Stimulated activated CD8-positive, alpha-beta memory T cell treated with anti-CD3 and anti-CD28 coated beads, Interleukin-15, amount 100 ng/mL, for 1 hour (primary cell): ENCODE data around the gene NPC1L1.
"Not testable (repeated sequence)": the region's sequence is repeated elsewhere in the genome, so short reads cannot be mapped to it uniquely, and the experiment has no call there.

Source experiments
- DNase-seq: peaks from one replicate; pipeline ENCODE4 v3.0.0-alpha.2; 2020; ENCODE audit warnings: low read depth

NPC1L1 gene

GRCh38 chr7:44564606-44565005 lies 23.5 kb upstream of the NPC1L1 start:
- no peak for DNase-seq

DNA sequence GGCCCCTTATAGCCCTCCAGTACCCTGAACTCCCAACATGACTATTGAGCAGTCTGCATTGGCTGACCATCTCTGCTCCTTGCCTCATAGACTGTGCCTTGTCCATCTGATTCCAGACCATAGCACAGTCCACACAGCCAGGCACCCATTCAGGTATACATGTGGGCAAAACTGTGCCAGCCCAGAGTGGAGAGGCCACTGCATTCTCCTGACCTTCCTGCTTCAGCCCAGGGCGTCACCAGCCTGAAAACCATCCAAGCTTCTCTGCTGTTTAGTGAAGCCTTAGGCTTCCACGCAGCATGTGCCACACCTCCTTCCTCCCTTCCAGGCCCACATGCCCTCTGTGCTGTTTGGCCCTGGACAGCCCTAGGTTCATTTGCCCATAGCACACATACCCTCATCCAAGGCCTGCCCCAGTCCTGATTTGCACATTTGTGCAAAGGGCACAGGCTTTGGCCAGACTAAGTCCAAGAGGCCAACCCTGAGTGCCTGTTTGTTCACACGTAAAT lies 22.1 kb upstream of the NPC1L1 start:
- DNase-seq: no peak

DNA sequence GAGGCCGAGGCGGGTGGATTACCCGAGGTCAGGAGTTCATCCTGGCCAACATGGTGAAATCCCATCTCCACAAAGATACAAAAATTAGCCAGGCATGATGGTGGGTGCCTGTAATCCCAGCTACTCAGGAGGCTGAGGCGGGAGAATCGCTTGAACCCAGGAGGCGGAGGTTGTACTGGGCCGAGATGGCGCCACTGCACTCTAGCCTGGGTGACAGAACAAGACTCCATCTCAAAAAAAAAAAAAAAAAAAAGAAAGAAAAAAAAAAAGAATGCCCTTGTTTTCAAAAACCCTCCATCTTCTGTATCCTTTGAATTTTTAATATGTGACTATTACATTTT lies 21.5 kb upstream of the NPC1L1 start:
- DNase-seq: not testable (repeated sequence)

DNA sequence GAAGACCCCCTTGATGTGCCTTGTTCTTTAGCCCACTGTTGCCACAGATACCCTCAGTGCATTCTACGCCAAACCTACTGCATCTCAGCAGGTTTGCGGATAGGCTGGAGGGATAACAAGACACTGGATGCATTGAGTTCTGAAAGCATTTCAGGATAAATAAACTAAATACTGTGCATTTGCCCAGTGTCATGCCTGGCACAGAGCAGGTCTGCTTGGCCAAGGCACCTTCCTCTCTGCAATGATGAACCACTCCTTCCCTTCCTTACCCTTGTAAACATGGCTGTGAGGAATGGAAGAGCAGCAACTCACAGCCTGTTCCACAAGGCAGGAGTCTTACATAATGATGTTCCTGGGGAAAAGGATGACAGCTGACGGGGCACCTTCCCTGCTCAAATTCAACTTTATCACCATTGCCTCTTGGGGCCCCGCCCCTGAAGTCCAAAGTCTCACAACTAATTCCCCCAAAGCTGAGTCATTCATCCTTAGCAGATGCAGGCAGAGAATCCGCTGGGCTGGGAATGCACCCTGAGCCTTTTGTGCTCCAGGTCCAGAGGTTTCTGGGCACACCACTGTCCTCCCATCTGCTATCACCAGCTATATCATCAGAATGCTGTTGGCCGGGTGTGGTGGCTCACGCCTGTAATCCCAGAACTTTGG lies 21.0 kb upstream of the NPC1L1 start:
- no peak for DNase-seq

- DNase-seq: no peak
Observed at GRCh38 chr7:44561481-44561880, 20.4 kb upstream of the NPC1L1 start.

DNA sequence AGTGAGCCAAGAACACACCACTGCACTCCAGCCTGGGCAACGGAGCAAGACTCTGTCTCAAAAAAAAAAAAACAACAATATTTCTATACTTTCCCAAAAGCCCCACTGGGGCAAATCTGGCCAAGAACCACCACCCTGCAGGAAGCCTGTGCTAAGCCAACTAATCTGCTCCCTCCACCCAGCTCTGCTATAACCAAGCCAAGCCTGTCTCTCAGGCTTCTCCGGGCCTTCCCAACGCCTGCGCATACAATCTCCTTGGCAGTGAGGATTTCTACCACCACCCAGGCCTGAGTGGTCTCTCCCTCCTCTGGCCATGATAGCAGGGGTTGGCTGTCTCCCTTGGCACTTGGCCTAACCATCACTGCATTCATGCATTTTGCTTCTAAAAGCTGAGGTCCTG lies 18.4 kb upstream of the NPC1L1 start:
- no peak for DNase-seq

DNA sequence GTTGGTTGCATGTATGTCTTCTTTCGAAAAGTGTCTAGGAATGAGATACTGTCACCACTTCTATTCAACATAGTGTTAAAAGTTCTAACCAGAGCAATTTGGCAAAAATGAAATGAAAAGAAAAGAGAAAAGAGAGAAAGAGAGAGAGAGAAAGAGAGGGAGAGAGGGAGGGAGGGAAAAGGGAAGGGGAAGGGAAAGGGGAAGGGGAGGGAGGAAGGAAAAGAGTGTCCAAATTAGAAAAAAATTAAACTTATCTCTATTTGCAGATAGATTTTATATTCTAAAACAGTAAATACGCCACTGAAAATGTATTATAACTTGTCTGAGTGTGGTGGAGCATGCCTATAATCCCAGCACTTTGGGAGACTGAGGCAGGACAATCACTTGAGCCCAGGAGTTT lies 16.4 kb upstream of the NPC1L1 start:
- DNase-seq: no peak

DNA sequence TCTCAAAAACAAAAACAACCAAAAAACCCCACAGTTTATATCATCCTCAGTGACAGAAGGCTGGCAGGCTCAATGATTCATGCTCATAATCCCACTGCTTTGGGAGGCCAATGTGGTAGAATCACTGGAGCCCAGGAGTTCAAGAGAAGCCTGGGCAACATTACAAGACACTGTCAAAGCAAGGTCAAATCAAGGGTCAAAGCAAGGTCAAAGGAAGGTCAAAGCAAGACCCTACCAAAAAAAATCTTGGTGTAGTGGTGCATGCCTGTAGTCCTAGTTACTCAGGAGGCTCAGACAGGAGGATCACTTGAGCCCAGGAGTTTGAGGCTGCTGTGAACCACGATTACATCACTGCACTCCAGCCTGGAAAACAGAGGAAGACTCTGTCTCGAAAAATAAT lies 14.2 kb upstream of the NPC1L1 start:
- DNase-seq: no peak

- not testable (repeated sequence) for DNase-seq
Observed at GRCh38 chr7:44552473-44553005, 11.4 kb upstream of the NPC1L1 start.

GRCh38 chr7:44549457-44549856 lies 8.3 kb upstream of the NPC1L1 start:
- DNase-seq: no peak

DNA sequence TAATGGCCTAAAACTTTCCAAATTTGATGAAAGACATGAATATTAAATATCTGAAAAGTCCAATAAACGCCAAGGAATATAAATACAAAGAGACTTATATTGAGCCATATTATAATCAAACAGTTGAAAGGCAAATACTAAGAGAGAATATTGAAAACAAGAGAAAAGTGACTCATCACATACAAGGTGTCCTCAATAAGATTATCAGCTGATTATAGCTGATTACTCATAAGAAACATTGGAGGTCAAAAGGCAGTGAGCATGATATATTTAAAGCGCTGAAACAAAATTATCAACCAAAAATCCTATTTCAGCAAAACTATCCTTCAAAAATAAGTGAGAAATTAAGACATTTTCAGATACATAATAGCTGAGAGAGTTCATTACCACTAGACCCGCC lies 7.8 kb upstream of the NPC1L1 start:
- no peak for DNase-seq

- no peak for DNase-seq
Observed at GRCh38 chr7:44547536-44548231, 6.6 kb upstream of the NPC1L1 start.

DNA sequence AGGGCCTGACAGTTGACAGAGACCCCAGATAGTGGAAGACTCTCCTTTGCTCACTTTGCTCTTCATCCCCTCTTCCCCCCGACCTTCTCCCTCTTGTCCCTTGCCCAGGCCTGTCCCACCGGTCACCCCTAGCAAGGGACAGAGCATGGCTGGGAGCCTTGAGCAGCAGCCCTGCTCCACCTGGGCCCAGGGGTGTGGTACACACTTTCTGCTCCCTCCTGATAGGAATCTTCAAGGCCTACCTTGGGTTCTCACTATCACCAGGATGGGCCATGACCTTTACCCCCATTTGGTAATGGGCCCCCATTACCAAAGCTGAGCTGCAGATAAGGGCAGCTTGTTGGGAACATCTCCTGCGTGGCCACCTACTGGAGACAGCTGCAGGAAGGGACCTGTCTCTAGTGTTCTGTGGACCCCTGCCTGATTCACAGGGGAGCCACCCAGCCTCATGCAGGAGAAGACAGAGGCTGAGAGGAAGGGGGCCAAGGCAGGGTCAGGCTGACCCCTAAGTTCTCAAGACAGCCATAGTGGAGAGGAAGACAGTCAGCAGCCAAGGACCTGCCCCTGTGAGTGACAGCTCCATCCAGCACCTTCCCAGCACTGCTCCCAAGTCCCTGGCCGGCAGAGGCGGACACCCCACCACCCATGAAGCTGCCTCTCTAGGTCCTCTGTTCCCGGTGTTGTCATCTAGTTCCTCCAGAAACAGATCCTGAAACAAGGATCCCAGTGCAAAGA lies 913 bp upstream of the NPC1L1 start:
- DNase-seq: no peak

DNA sequence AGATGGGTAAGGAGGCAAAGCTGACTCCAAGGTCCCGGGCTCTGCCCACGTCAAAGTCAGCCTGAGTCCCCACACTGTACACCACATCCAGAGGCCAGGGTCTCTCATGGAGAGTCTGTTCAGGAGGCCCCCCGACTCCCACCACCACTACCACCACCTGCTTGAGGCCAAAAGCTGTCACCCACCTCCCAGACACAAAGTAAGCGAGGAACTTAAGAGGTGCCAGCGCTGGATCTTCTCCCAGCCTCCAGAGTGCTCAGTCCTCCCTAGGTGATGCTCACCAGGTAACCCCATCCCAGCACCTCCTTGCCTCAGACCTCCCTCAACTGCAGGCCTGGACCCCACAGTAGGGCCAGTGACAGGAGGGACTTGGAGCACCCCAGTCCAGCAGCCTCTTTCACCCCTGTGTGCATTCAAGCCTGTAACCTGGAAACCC lies 520 bp downstream of the NPC1L1 start:
- DNase-seq: no peak

DNA sequence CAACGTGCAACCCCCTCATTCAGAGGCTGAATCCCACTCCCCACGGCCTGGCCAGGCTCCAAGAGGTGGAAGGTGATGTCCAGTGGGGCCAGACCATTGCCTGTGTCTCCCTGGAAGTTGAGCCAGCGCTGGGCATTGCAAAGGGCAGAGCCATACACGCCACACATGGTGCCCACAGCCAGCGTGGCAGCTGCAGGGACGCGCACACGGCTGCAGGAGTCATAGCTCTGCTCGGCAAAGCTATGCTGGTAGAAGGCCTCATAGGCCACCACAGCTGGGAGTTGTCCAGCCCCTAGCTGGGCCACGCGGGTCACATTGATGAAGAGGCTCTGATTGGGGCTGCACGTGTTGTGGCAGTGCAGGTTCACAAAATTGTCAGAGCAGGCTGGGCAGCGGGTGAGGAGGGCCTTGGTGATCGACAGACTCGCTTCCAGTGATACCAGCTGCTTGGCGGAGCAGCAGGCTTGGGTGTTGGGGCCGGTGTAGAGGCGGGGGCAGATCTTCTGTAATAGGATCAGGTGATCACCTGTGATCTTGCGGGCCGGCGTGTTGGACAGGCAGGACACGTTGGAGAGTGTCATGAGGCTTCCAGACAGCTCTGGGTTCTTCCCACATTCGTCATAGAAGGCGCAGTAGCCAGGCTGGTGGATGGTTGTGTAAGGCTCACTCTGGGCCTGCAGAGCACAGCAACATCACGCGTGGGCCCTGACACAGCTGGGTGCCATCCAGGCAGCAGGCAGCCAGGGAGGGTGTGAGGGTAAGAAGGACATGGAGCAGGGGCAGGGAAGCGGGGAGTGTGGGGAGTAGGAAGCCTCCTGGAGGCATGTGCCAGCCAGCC lies 1.2 kb downstream of the NPC1L1 start:
- DNase-seq: no peak

- no peak for DNase-seq
Observed at GRCh38 chr7:44538798-44539668, 2.1 kb downstream of the NPC1L1 start.

DNA sequence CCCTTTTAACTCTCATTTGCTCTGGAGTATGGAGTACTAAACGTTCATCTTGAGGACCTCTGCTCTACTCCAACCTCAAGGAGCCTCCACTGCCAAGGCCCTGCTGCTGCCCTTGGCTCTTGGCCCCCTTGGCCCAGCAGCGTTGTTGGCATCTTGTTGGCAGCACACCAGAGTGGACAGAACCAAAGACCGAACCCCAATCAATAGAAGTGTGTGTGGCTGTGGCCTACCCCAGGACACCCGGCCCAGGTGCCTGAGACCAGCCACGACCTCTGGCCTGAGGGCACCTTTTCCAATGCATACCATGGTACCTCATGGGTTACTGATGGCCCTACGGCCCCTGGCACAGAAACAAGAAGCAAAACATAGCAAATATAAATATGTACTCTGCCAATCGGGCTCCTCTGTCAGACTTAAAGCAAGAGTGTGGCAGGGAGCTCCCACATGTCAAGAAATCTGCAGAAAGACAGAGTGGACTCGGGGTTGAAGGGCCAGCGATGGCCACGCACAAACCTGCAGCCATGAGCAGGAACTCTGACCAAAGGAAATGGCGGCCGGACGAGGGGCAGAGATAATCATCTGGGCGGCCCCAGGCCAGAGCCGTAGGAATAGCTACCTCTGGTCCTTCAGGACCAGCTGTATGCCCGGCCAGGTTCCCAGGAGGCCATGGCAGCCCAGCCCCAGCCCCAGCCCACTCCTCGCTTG lies 2.9 kb downstream of the NPC1L1 start:
- DNase-seq: no peak

DNA sequence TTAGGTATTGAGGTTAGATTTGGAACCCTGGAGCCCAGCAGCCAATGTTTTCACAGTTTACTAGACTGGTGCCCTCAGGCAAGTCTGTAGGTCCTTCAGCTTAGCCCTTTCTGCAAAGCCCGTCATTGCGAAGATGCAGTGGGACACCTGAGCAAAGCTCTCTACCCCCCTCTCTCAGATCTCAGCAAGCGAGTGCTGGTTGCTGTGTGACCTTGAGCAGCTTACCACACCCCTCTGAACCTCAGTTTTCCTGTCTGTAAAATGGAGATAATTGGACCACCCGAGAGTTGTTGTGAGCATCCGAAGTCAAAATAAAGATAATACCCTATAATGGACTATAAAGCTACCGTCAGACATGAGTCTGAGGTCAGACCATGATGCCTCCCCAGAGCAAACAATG lies 3.7 kb downstream of the NPC1L1 start:
- DNase-seq: no peak

DNA sequence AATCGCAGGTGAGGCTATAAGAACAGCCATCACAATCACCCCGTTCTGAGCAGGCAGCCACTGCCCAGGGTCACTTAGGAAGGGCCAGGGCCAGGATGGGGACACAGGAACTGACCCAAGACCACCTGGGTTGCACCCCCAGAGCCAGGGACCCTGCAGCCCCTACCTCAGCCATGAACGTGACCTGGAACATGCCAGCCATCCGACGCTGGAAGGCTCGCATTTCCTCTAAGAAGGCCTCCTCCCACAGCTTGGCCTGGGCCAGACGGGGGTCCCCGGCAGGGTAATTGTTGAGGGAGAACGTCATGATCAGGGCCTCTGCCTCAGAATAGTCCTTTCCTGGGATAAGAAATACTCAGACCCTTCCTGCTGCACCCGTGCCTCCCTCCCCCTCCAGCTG lies 5.0 kb downstream of the NPC1L1 start:
- DNase-seq: no peak

GRCh38 chr7:44535348-44536064 lies 5.6 kb downstream of the NPC1L1 start:
- no peak for DNase-seq
